T-helper 2 cell (primary cell): Measurements from ENCODE around the gene DOK3.

Experiments used
- DNase-seq, 5 experiments: peaks; one replicate each; pipeline versions ENCODE4 v3.0.0 to v3.0.0-alpha.2; 2012 to 2022

Gene DOK3

GRCh38 chr5:177511796-177512675, 2.4 kb upstream of the DOK3 start:
- no peak for DNase-seq

GRCh38 chr5:177511181-177511580, 1.6 kb upstream of the DOK3 start:
- no peak for DNase-seq

GRCh38 chr5:177510567-177511053, 984 bp upstream of the DOK3 start:
- DNase-seq, result no peak

- DNase-seq, result no peak
These were observed 453 bp upstream of the DOK3 start for GRCh38 chr5:177509991-177510566.

GRCh38 chr5:177508837-177509236, 789 bp downstream of the DOK3 start:
- DNase-seq, result no peak

- DNase-seq, result no peak
These were observed 1.4 kb downstream of the DOK3 start for GRCh38 chr5:177508221-177508611.

GRCh38 chr5:177507596-177508220, 1.9 kb downstream of the DOK3 start:
- DNase-seq, result no peak

GRCh38 chr5:177507165-177507564, 2.5 kb downstream of the DOK3 start:
- DNase-seq, result no peak

- no peak for DNase-seq
These were observed 4.6 kb downstream of the DOK3 start for GRCh38 chr5:177505075-177505474.

GRCh38 chr5:177504086-177505056, 5.3 kb downstream of the DOK3 start:
- DNase-seq, result no peak

- no peak for DNase-seq
These were observed 6.1 kb downstream of the DOK3 start for GRCh38 chr5:177503351-177504085.

GRCh38 chr5:177502886-177503285, 6.7 kb downstream of the DOK3 start:
- no peak for DNase-seq

- DNase-seq, result no peak
These were observed 7.5 kb downstream of the DOK3 start for GRCh38 chr5:177501874-177502678.

- DNase-seq, result peak; percentile 64 to 81 (median 79)
These were observed 8.7 kb downstream of the DOK3 start for GRCh38 chr5:177500685-177501522.

GRCh38 chr5:177499842-177500241, 9.8 kb downstream of the DOK3 start:
- no peak for DNase-seq

GRCh38 chr5:177498013-177498787, 11.4 kb downstream of the DOK3 start:
- no peak for DNase-seq

- peak; percentile 88 to 94 (median 90) for DNase-seq
These were observed 12.2 kb downstream of the DOK3 start, which contains the start of gene PDLIM7 for GRCh38 chr5:177497292-177498012. Gene PDLIM7 (minus strand): TSS chr5:177497604. CDS start chr5:177496512, 1,092 bp downstream.

- no peak for DNase-seq
These were observed 12.8 kb downstream of the DOK3 start for GRCh38 chr5:177496727-177497291.
